Stimulated activated CD4-positive, alpha-beta T cell treated with anti-CD3 and anti-CD28 coated beads, Interleukin-4, amount 100 ng/mL, for 4 hours (primary cell): Measurements from ENCODE around the gene IGDCC3.
A peak's percentile ranks its signal among the peaks of the same experiment; 100 is the strongest.

ENCODE experiments used
- DNase-seq, 2 experiments: peaks; one replicate each; pipeline ENCODE4 v3.0.0-alpha.2; 2020

The IGDCC3 gene

GRCh38 chr15:65377976-65378366 lies at the start of gene IGDCC3:
Gene IGDCC3 (minus strand): TSS chr15:65378002. CDS start chr15:65377788, 214 bp downstream.
- no peak for DNase-seq

- DNase-seq: no peak
Observed at GRCh38 chr15:65426216-65426853, 48.5 kb upstream of the IGDCC3 start.

- no peak for DNase-seq
Observed at GRCh38 chr15:65424683-65425082, 46.9 kb upstream of the IGDCC3 start.

- no peak for DNase-seq
Observed at GRCh38 chr15:65423976-65424679, 46.3 kb upstream of the IGDCC3 start.

GRCh38 chr15:65423150-65423975 lies 45.6 kb upstream of the IGDCC3 start:
- no peak for DNase-seq

GRCh38 chr15:65421360-65422215 lies 43.8 kb upstream of the IGDCC3 start:
- DNase-seq: peak in 1 of 2 experiments; percentile 3

- DNase-seq: no peak
Observed at GRCh38 chr15:65420975-65421359, 43.2 kb upstream of the IGDCC3 start.

GRCh38 chr15:65418596-65418995 lies 40.8 kb upstream of the IGDCC3 start:
- no peak for DNase-seq

GRCh38 chr15:65416845-65417416 lies 39.1 kb upstream of the IGDCC3 start:
- DNase-seq: no peak

GRCh38 chr15:65414841-65415621 lies 37.2 kb upstream of the IGDCC3 start:
- no peak for DNase-seq

GRCh38 chr15:65413760-65414144 lies 36.0 kb upstream of the IGDCC3 start:
- no peak for DNase-seq

- DNase-seq: no peak
Observed at GRCh38 chr15:65413051-65413759, 35.4 kb upstream of the IGDCC3 start.

- DNase-seq: no peak
Observed at GRCh38 chr15:65412556-65412955, 34.8 kb upstream of the IGDCC3 start.

GRCh38 chr15:65411465-65412071 lies 33.8 kb upstream of the IGDCC3 start:
- no peak for DNase-seq

- no peak for DNase-seq
Observed at GRCh38 chr15:65410972-65411371, 33.2 kb upstream of the IGDCC3 start.

GRCh38 chr15:65410036-65410435 lies 32.2 kb upstream of the IGDCC3 start:
- DNase-seq: no peak

GRCh38 chr15:65409036-65409631 lies 31.3 kb upstream of the IGDCC3 start:
- DNase-seq: no peak

GRCh38 chr15:65408324-65409035 lies 30.7 kb upstream of the IGDCC3 start:
- no peak for DNase-seq

GRCh38 chr15:65406424-65407000 lies 28.7 kb upstream of the IGDCC3 start:
- DNase-seq: no peak
